HEK293 (cell line): ENCODE results near the gene TRAPPC3L.
A peak's percentile ranks its signal among the peaks of the same experiment; 100 is the strongest.

Experiments
- CTCF ChIA-PET: fragments of 350-600 bp; formaldehyde crosslinking; extraction: SDS; loops from one replicate; lab custom pipeline; 2021; ENCODE audit warnings: antibody characterized with exemption; lab: Yijun Ruan, JAX
- POLR2A ChIA-PET: fragments of 300-600 bp; formaldehyde crosslinking; extraction: SDS; loops from one replicate; lab custom pipeline; 2020; ENCODE audit warnings: antibody characterized with exemption, inconsistent platforms; lab: Yijun Ruan, JAX
- H3K27ac ChIP-seq: fragments of 200-500 bp; sonication (Bioruptor generic); 2 replicates; pipeline ENCODE4 v1.5.1; 2014; ENCODE audit warnings: low read depth, low read length, control low read depth, inconsistent platforms; ENCODE audit errors: extremely low read depth
- H3K36me3 ChIP-seq, 2 experiments: fragments of 200-500 bp in 1 of 2; sonication (Bioruptor generic) in 1 of 2; 1 replicate in 1 of 2; 2 replicates in 1 of 2; pipeline ENCODE4 v1.5.1; 2014 to 2017; ENCODE audit warnings: inconsistent platforms in 2 of 2, low read length in 2 of 2; ENCODE audit not compliant: control insufficient read depth in 2 of 2, insufficient read depth in 1 of 2
- H3K4me1 ChIP-seq: fragments of 200-500 bp; sonication (Bioruptor generic); 2 replicates; pipeline ENCODE4 v1.5.1; 2014; ENCODE audit warnings: mild to moderate bottlenecking, low read length, inconsistent platforms; ENCODE audit not compliant: control insufficient read depth, insufficient read depth
- H3K4me3 ChIP-seq: 2 replicates; pipeline ENCODE4 v1.5.1; 2011; ENCODE audit warnings: low read depth, mild to moderate bottlenecking, control low read depth, low read length, moderate library complexity
- H3K9me3 ChIP-seq: fragments of 200-500 bp; sonication (Bioruptor generic); 2 replicates; pipeline ENCODE4 v1.5.1; 2014; ENCODE audit warnings: low read depth, low read length, inconsistent platforms; ENCODE audit not compliant: control insufficient read depth, insufficient read depth
- EGR2 ChIP-seq: fragments of 450-650 bp; formaldehyde crosslinking; IDR thresholded peaks from 2 replicates; pipeline ENCODE4 v1.5.1; 2016; ENCODE audit warnings: low read depth, missing biosample characterization, missing genetic modification characterization
- FEZF1 ChIP-seq: fragments of 450-650 bp; formaldehyde crosslinking; IDR thresholded peaks from 2 replicates; pipeline ENCODE4 v1.5.1; 2016; ENCODE audit warnings: missing biosample characterization, missing genetic modification characterization
- GFI1B ChIP-seq: fragments of 450-650 bp; formaldehyde crosslinking; IDR thresholded peaks from 2 replicates; pipeline ENCODE4 v1.5.1; 2016; ENCODE audit warnings: missing biosample characterization, missing genetic modification characterization
- HOXD13 ChIP-seq: sonication (generic); formaldehyde crosslinking; IDR thresholded peaks from 2 replicates; pipeline ENCODE4 v1.8.0; 2022; ENCODE audit warnings: missing genetic modification reagents, borderline replicate concordance
- KLF1 ChIP-seq: fragments of 450-650 bp; formaldehyde crosslinking; IDR thresholded peaks from 2 replicates; pipeline ENCODE4 v1.5.1; 2016; ENCODE audit warnings: missing biosample characterization, missing genetic modification characterization
- KLF9 ChIP-seq: fragments of 450-650 bp; formaldehyde crosslinking; IDR thresholded peaks from 2 replicates; pipeline ENCODE4 v1.5.1; 2016; ENCODE audit warnings: missing biosample characterization, missing genetic modification characterization, low read depth
- MZF1 ChIP-seq: fragments of 450-650 bp; formaldehyde crosslinking; IDR thresholded peaks from 2 replicates; pipeline ENCODE4 v1.5.1; 2017; ENCODE audit warnings: missing biosample characterization, missing genetic modification characterization, borderline replicate concordance
- SP2 ChIP-seq: fragments of 450-650 bp; formaldehyde crosslinking; IDR thresholded peaks from 2 replicates; pipeline ENCODE4 v1.5.1; 2016; ENCODE audit warnings: missing biosample characterization, missing genetic modification characterization
- TSHZ1 ChIP-seq: fragments of 450-650 bp; formaldehyde crosslinking; IDR thresholded peaks from 2 replicates; pipeline ENCODE4 v1.5.1; 2016; ENCODE audit warnings: missing biosample characterization, missing genetic modification characterization, borderline replicate concordance
- YY1 ChIP-seq: fragments of 450-650 bp; formaldehyde crosslinking; IDR thresholded peaks from 2 replicates; pipeline ENCODE4 v1.5.1; 2018; ENCODE audit warnings: missing biosample characterization, missing genetic modification characterization
- ZBTB1 ChIP-seq: fragments of 450-650 bp; formaldehyde crosslinking; IDR thresholded peaks from 2 replicates; pipeline ENCODE4 v1.5.1; 2016; ENCODE audit warnings: missing biosample characterization, missing genetic modification characterization
- ZBTB17 ChIP-seq: fragments of 450-650 bp; formaldehyde crosslinking; IDR thresholded peaks from 2 replicates; pipeline ENCODE4 v1.5.1; 2016; ENCODE audit warnings: missing biosample characterization, missing genetic modification characterization
- ZBTB20 ChIP-seq: fragments of 450-650 bp; formaldehyde crosslinking; IDR thresholded peaks from 2 replicates; pipeline ENCODE4 v1.5.1; 2016; ENCODE audit warnings: missing biosample characterization, missing genetic modification characterization
- ZBTB48 ChIP-seq: fragments of 450-650 bp; formaldehyde crosslinking; IDR thresholded peaks from 2 replicates; pipeline ENCODE4 v1.5.1; 2016; ENCODE audit warnings: missing biosample characterization, missing genetic modification characterization
- ZBTB6 ChIP-seq: fragments of 450-650 bp; formaldehyde crosslinking; IDR thresholded peaks from 2 replicates; pipeline ENCODE4 v1.5.1; 2017; ENCODE audit warnings: missing biosample characterization, missing genetic modification characterization
- ZFHX2 ChIP-seq: fragments of 450-650 bp; formaldehyde crosslinking; conservative IDR thresholded peaks from 2 replicates; pipeline ENCODE4 v1.5.1; 2016; ENCODE audit warnings: missing biosample characterization, missing genetic modification characterization
- ZFP69B ChIP-seq: fragments of 450-650 bp; formaldehyde crosslinking; IDR thresholded peaks from 2 replicates; pipeline ENCODE4 v1.5.1; 2016; ENCODE audit warnings: missing biosample characterization, missing genetic modification characterization
- ZNF138 ChIP-seq: fragments of 450-650 bp; formaldehyde crosslinking; IDR thresholded peaks from 2 replicates; pipeline ENCODE4 v1.5.1; 2016; ENCODE audit warnings: missing biosample characterization, missing genetic modification characterization, borderline replicate concordance
- ZNF175 ChIP-seq: fragments of 450-650 bp; formaldehyde crosslinking; IDR thresholded peaks from 2 replicates; pipeline ENCODE4 v1.5.1; 2016; ENCODE audit warnings: missing biosample characterization, missing genetic modification characterization
- ZNF19 ChIP-seq: fragments of 450-650 bp; formaldehyde crosslinking; IDR thresholded peaks from 2 replicates; pipeline ENCODE4; 2016; ENCODE audit warnings: missing biosample characterization, missing genetic modification characterization, low read depth
- ZNF202 ChIP-seq: fragments of 450-650 bp; formaldehyde crosslinking; IDR thresholded peaks from 2 replicates; pipeline ENCODE4 v1.5.1; 2016; ENCODE audit warnings: missing biosample characterization, missing genetic modification characterization, borderline replicate concordance
- ZNF214 ChIP-seq: fragments of 450-650 bp; formaldehyde crosslinking; IDR thresholded peaks from 2 replicates; pipeline ENCODE4 v1.5.1; 2017; ENCODE audit warnings: missing biosample characterization, mild to moderate bottlenecking, missing genetic modification characterization, borderline replicate concordance
- ZNF239 ChIP-seq: fragments of 450-650 bp; formaldehyde crosslinking; IDR thresholded peaks from 2 replicates; pipeline ENCODE4 v1.5.1; 2016; ENCODE audit warnings: missing biosample characterization, missing genetic modification characterization
- ZNF394 ChIP-seq: fragments of 450-650 bp; formaldehyde crosslinking; IDR thresholded peaks from 2 replicates; pipeline ENCODE4 v1.5.1; 2016; ENCODE audit warnings: missing biosample characterization, missing genetic modification characterization, mild to moderate bottlenecking, moderate library complexity, borderline replicate concordance
- ZNF433 ChIP-seq: fragments of 450-650 bp; formaldehyde crosslinking; IDR thresholded peaks from 2 replicates; pipeline ENCODE4 v1.5.1; 2016; ENCODE audit warnings: missing biosample characterization, missing genetic modification characterization, low read depth
- ZNF514 ChIP-seq: fragments of 450-650 bp; formaldehyde crosslinking; IDR thresholded peaks from 2 replicates; pipeline ENCODE4 v1.5.1; 2016; ENCODE audit warnings: missing biosample characterization, missing genetic modification characterization
- ZNF561 ChIP-seq: fragments of 450-650 bp; IDR thresholded peaks from 2 replicates; pipeline ENCODE4 v1.5.1; 2018; ENCODE audit warnings: missing biosample characterization, missing genetic modification characterization, borderline replicate concordance
- ZNF645 ChIP-seq: fragments of 450-650 bp; formaldehyde crosslinking; IDR thresholded peaks from 2 replicates; pipeline ENCODE4; 2016; ENCODE audit warnings: missing biosample characterization, missing genetic modification characterization
- ZNF670 ChIP-seq: fragments of 450-650 bp; formaldehyde crosslinking; IDR thresholded peaks from 2 replicates; pipeline ENCODE4 v1.5.1; 2016; ENCODE audit warnings: missing biosample characterization, missing genetic modification characterization, low read depth
- ZNF692 ChIP-seq: fragments of 450-650 bp; formaldehyde crosslinking; IDR thresholded peaks from 2 replicates; pipeline ENCODE4 v1.5.1; 2016; ENCODE audit warnings: missing biosample characterization, missing genetic modification characterization
- ZNF707 ChIP-seq: fragments of 450-650 bp; formaldehyde crosslinking; IDR thresholded peaks from 2 replicates; pipeline ENCODE4 v1.5.1; 2016; ENCODE audit warnings: missing biosample characterization, missing genetic modification characterization
- ZNF777 ChIP-seq: fragments of 450-650 bp; formaldehyde crosslinking; IDR thresholded peaks from 2 replicates; pipeline ENCODE4 v1.5.1; 2017; ENCODE audit warnings: missing biosample characterization, missing genetic modification characterization, borderline replicate concordance
- ZNF843 ChIP-seq: fragments of 450-650 bp; formaldehyde crosslinking; IDR thresholded peaks from 2 replicates; pipeline ENCODE4 v1.5.1; 2016; ENCODE audit warnings: missing biosample characterization, missing genetic modification characterization

Gene TRAPPC3L

GRCh38 chr6:116500969-116501433 lies 44.5 kb downstream of the TRAPPC3L start:
- Histone ChIP-seq H3K4me1 (no peaks in the 10 kb centered on the region; the same call in 1 of the 2 replicates), H3K9me3 (no peaks in the 10 kb centered on the region), H3K36me3 (no peaks in the 10 kb centered on the region), H3K4me3 (peak overlapping the region; percentile 25), H3K27ac (no peak overlapping the region; the same call in 1 of the 2 replicates)
- ChIA-PET POLR2A (interaction anchor here (0.8 to 1.2 kb wide), 2 partner anchors 10 to 30 kb away, joined by 3 to 4 read pairs; partner anchors contain the start of gene CALHM5), CTCF (interaction anchor here (0.6 to 5.6 kb wide), 13 partner anchors 11 to 314 kb away, joined by 3 to 37 read pairs (median 4); partner anchors contain the start of gene CALHM5)
- TF ChIP-seq YY1 (tag by site-specific recombination) (peak; percentile 60; the same call in 1 of the 2 replicates), ZNF175 (tag by site-specific recombination) (no peak), HOXD13 (CRISPR knock-in tag) (no peak), EGR2 (peak; percentile 76), ZNF214 (no peak), GFI1B (0 out of 2 replicates have a peak, but pooled peaks have one; percentile 6), ZNF394 (tag by site-specific recombination) (no peak), ZBTB1 (tag by site-specific recombination) (no peak), ZNF514 (tag by site-specific recombination) (no peak), ZBTB20 (tag by site-specific recombination) (no peak; the same call in 1 of the 2 replicates), ZNF138 (tag by site-specific recombination) (no peak), ZFP69B (peak; percentile 77), ZNF645 (tag by site-specific recombination) (no peak), TSHZ1 (no peak), ZNF202 (tag by site-specific recombination) (no peak), ZBTB6 (tag by site-specific recombination) (no peak), ZNF692 (peak; percentile 80), ZNF433 (tag by site-specific recombination) (no peak), ZNF239 (tag by site-specific recombination) (no peak), ZNF777 (no peak), ZBTB48 (peak; percentile 72), KLF9 (tag by site-specific recombination) (peak; percentile 49), MZF1 (tag by site-specific recombination) (no peak), ZNF19 (tag by site-specific recombination) (no peak), KLF1 (peak; percentile 68), SP2 (tag by site-specific recombination) (0 out of 2 replicates have a peak, but pooled peaks have one; percentile 10), ZNF843 (no peak), ZNF707 (tag by site-specific recombination) (no peak), FEZF1 (tag by site-specific recombination) (peak; percentile 20; the same call in 1 of the 2 replicates), ZBTB17 (tag by site-specific recombination) (peak; percentile 44; the same call in 1 of the 2 replicates), ZNF670 (tag by site-specific recombination) (no peak), ZFHX2 (tag by site-specific recombination) (peak; percentile 82), ZNF561 (tag by site-specific recombination) (0 out of 2 replicates have a peak, but pooled peaks have one; percentile 31)
